NCI-H146 (cell line): ENCODE data around the gene CLPTM1L.
"Not testable (repeated sequence)": the region's sequence is repeated elsewhere in the genome, so short reads cannot be mapped to it uniquely, and the experiment has no call there.

Experiments
- DNase-seq: peaks from one replicate; lab custom pipeline; 2025; lab: John Stamatoyannopoulos, UW

CLPTM1L gene

DNA sequence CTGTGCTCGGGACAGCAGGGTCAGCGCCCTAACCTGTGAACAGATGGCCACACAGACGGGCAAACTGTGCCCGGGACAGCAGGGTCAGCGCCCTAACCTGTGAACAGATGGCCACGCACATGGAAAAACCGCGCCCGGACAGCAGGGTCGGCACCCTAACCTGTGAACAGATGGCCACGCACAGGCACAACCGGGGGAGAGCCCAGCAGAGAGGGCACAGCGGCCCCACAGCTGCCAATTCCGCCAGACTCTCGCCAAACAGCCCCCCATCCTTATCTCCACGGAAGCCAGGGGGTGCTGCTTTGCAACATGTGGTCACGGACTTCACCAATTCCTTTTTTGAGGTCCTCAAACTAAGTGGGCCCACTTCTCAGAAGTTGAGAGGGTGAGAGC, 5.1 kb downstream of the CLPTM1L start:
- DNase-seq, result not testable (repeated sequence)

DNA sequence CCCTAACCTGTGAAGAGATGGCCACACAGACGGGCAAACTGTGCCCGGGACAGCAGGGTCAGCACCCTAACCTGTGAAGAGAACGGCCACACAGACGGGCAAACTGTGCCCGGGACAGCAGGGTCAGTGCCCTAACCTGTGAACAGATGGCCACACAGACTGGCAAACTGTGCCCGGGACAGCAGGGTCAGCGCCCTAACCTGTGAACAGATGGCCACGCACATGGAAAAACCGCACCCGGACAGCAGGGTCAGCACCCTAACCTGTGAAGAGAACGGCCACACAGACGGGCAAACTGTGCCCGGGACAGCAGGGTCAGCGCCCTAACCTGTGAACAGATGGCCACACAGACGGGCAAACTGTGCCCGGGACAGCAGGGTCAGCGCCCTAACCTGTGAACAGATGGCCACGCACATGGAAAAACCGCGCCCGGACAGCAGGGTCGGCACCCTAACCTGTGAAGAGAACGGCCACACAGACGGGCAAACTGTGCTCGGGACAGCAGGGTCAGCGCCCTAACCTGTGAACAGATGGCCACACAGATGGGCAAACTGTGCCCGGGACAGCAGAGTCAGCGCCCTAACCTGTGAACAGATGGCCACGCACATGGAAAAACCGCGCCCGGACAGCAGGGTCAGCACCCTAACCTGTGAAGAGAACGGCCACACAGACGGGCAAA, 5.6 kb downstream of the CLPTM1L start:
- not testable (repeated sequence) for DNase-seq

DNA sequence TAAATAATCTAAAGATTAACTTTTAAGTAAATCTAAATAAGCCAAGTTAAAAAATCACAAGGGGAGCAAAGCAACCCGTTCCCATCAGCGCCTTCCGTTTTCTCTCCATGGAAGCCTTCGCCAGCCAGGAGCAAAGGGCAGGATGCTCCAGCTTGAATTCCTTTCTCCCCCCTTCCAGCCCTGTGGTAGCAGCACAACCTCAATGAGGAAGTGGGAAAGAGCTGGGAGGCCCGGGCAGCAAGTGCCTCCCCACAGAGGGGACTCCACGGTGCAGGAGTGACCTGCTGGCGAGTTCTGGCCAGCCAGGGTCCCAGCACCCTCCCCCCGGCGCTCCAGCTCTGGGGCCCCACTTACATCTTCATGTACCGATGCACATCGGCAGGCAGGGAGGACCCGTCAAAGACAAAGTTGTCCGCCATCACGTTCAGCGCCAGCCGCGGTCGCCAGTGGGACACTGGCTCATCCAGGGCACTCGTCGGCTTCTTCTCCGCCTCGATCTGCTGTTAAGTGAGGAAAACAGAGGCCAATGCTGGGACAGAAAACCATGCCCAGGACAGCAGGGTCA, 6.3 kb downstream of the CLPTM1L start:
- no peak for DNase-seq

DNA sequence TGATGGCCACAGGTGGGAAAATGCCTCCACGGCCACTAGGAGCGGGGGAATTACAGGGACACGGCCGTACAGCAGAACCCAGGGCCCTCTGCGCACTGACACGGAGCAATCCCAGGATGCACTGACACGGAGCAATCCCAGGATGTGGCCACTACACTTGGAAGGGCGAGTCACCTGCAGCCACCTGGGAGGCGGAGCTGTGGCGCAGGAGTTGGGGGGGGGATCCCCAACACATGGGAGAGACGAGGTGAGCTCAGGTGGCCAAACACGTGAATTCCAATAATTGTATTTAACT, 6.8 kb downstream of the CLPTM1L start:
- DNase-seq, result no peak

DNA sequence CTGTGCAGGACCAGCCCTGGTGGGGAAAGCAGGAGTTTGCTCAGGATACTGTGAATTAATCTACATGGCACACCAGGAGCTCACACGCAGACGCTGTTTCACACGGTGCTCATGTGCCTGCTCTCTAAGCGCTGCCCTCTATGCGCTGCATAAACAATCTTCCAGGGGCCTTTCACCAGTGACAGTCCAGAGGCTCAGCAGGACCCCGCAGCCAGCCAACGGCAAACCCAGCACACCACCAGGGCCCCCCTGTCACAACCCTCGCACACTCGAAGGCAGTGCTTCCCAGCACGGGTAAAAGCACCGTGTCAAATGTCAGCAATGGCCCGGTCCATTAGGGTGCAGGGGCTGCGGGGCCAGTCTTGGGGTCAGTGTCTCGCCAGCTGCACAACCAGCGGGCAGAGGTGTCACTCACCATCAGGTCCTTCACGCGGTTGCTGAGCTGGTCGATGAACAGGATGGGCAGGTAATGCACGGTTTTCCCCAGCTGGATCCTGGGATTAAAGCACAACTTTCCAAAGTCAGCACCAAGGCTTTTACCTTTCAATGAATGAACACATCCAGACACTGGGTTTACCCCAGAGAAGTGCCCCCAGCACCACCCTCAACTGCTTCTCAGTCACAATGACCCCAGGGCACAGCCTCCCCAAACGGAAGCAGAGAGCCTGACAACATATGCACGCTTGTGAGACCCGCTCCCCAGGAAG, 7.3 kb downstream of the CLPTM1L start:
- DNase-seq, result no peak

DNA sequence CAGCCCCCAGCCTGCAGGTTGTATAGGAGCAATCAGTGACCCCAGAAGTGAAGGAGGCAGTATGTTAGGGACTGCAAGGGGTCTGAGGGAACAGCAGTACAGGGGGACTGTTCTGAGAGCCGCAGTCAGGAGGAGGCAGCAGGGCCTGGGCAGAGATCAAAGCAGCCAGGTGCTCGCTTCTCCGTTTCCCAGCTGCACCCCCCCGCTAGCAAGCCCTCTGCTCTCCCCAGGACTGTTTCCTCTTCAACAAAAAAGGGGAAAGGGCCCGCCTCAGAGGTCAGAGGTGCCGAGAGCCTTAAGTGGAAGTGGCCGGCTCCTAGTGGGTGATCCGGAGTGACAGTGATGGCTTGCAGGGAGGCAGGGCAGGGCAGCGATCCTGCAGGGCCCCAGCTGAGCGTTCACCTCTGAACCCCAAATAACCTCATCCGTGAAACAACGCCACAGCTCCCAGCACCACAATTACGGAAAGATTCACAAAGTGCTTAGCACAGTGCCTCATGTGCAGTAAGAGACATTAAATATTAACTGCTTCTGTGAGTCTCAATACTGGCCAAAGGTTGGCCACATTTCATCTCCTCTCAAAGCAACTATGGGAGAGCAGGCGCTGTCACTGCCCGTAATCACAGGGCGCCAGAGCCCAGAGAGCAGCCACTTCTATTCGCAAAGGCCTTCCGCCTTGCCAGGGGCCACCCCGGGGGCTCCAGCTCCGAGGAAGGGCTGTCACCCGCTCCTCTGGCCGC, 8.0 kb downstream of the CLPTM1L start:
- DNase-seq, result no peak

DNA sequence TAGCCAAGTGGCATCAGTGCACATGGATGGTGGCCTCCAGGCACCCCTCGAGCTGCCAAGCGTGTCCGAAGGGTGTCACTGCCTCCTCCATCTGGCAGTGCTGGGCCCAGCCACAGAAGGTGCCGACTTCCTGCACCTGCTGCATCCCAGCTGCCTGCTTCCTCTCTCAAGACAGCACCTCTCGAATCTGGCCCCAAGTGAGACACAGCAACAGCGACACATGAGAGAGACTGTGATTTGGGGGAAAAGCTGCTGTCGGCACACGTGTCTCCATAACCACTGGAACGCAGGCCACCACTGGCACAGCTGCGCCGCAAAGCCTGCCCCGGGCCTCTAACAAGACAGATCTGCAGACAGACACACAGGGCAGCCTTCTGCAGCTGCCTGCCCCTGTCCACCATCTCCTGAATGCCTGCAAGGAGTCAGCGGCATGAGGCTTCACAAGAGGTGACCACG, 8.8 kb downstream of the CLPTM1L start:
- no peak for DNase-seq

DNA sequence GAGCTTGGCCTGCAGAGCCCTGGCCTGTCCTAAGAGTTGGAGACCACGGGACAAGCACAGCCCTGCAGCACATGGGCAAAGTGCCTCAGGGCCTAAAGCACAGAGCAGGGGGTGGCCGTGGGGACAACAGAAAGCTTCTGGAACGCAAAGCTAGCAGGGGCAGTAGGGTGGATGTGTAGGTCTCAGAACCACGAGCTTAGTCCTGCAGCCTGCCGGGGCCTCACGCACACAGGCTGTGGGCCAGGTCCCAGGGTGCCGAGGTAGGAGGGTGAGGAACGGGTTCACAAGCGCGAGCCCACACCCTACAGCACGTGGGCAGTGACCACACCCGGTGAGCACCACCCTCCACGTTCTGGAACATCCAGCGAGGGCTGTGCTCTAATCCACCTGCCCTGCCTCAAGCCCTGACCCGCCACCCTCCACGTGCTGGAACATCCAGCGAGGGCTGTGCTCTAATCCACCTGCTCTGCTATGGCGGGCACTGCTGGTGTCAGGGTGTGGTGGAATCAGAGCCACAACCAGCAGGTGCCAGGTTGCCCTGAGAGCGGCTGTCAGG, 9.3 kb downstream of the CLPTM1L start:
- DNase-seq, result no peak

DNA sequence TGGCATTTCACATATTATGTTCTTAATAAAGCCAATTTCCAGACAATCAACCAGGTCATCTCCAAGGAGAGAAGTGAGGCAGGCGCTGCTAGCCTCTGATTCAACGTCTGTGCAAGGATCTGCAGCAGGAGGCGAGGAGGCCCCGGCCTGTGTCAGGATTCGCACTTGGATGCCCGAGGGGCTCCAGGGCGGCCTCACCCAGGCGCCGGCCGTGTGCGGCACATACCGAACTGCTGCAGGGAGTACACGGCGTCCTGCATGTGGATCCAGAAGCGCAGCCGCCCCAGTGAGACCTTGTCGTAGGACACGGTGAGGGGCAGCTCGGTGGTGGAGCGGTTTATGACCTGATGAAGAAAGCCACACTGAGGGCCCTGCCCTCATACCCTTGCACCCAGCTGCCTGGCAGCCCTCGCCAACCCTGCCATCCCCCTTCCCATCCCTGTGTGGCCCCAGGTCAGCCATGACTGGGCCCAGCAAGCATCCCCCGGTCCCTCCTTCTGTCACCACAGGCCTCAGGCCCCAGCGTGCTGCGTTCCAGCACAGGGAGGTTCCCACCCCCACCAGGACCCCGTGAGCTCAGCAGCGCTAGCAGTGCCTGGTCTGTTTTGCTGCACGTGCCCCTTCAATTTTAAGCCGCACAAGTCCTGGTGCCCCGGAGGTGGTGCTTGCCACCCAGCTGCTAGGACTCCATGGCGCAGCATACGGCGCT, 9.9 kb downstream of the CLPTM1L start:
- DNase-seq, result no peak

DNA sequence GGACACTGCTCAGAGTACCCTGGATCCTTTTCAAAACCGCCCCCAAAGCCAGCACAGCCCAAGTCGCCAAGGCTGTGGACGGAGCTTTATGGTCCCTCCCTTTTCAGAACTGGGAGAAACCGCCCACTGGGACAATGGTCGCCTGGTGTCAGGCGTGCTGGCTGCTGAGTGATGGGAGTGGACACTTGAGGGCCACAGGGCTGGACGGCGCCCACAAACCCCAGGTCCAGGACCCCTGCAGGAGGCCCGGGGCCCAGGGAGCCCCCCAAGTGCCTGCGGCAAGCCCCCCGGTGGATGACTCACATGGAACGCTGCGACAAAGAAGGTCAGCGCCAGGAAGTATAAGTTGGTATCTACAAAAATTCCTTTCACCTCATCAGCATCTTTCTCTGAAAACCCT, 10.9 kb downstream of the CLPTM1L start:
- no peak for DNase-seq

DNA sequence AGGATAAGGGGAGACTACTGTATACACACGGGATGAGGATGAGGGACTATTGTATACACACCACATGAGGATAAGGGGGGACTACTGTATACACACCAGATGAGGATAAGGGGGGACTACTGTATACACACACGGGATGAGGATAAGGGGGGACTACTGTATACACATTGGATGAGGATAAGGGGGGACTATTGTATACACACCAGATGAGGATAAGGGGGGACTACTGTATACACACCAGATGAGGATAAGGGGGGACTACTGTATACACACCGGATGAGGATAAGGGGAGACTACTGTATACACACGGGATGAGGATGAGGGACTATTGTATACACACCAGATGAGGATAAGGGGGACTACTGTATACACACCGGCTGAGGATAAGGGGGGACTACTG, 11.6 kb downstream of the CLPTM1L start:
- not testable (repeated sequence) for DNase-seq

DNA sequence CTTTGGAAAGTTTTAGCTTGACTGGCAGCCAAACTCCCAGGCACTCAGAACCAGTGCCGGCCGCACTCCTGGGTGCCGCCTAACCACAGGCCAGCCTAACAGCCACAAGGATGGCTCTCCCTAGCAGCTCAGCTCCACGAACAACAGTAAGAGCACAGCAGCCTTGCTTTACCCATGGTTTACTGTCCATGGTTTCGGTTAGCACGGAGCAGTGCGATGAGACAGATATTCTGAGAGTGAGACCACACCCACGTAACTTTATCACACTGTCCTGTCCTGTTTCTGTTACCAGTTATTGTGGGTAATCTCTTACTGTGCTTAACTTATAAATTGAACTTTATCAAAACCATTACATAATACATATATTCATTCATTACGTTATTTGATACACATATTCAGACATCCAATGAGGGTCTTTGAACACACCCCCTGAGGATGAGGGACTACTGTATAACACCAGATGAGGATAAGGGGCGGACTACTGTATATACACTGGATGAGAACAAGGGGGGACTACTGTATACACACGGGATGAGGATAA, 12.4 kb downstream of the CLPTM1L start:
- no peak for DNase-seq

DNA sequence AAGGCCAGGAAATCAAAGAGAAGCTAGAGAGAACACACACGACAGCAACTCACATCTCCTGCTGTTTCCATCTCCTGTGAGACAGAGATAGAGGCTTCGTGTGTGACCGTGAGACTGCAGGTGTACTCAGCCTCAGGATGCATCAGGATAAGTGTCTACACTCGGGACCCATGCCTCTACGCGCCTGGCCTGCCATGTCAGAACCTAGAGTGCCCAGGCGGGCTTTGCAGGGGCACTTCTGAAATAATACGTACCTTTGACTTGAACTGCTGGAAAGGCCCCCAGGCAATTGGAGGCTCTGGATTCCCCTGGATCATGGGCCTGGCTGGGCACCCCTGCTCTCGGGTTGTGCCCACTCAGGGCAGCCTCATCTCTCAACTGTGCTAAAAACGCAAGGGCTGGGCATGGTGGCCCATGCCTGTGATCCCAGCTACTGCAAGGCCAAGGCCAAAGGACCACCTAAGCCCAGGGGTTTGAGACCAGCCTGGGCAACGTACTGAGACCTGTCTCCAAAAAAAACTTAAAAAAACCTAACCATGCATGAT, 13.0 kb downstream of the CLPTM1L start:
- no peak for DNase-seq

DNA sequence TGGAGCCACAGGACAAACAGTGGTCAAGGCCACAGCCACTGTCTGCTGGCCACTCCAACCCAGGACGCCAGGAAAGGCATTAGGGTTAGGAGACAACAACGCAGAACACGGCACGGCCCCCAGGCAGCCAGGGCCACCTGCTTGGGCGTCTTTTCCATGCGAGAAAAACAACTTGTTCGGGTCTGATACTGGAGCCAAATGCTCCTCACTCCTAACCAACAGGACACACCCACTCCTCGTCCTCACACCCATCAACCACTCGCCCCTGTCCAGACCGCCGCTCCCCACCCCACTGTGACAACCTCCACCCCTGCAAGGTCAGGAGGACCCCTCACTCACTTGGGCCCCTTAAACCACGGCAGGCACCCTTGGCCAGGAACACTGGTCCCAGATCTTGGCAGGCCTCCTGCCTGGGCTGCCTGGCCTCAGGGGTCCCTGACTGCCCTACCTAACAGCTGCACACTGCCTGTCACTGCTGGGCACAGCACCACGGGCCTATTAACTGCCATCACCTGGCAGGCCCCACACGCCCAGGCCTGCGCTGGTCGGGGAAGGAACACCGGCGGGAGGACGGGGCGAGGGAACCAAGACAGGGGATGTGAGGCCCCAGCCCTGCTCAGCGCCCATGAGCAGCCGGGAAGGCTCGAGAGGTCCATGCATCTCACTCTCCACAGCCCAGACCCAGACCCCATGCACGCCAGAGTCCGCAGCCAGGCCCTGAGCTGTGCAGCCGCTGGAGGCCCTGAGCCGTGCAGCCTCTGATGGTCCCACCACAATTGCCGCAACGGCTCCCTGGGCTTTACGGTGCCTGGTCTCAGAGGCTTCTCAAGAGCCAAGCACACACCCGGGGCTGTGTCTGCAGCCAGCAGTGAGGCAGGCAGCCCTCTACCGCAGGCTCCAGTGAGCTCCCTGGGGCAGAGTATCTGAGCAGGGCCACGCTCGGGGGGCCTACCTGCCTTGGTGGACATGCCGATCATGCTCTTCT, 13.8 kb downstream of the CLPTM1L start:
- no peak for DNase-seq

DNA sequence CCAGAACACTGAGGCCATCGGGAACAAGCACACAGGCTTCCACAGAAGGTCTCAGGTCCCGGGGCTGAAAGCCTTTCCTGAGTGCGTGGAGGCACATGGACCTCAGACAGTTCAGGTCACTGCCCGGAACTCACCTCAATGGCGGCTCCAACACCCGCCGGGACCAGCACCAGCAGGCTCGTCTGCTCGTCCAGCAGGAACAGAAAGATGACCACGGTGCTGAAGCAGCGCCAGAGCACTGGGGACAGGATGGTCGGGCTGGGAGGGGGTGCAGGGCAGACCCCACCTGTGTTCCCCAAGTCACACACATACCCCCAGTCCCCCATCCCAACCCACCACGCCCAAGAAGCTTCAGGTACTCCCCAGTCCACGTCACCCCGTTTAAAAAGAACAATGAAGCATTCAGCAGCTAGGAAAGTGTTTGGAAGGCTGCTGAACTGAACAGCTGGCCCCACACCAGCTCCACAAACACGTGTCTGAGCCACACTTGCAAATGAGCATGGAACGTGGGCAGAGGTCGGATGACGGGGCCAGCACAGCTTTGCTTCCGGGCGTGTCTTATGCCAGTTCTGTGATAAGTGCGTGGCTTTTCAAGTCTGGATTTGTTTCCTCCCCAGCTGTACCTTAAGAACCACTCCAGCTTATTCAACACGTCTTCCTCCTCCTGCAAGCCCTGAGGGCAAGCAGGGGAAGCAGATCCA, 14.6 kb downstream of the CLPTM1L start:
- DNase-seq, result no peak

DNA sequence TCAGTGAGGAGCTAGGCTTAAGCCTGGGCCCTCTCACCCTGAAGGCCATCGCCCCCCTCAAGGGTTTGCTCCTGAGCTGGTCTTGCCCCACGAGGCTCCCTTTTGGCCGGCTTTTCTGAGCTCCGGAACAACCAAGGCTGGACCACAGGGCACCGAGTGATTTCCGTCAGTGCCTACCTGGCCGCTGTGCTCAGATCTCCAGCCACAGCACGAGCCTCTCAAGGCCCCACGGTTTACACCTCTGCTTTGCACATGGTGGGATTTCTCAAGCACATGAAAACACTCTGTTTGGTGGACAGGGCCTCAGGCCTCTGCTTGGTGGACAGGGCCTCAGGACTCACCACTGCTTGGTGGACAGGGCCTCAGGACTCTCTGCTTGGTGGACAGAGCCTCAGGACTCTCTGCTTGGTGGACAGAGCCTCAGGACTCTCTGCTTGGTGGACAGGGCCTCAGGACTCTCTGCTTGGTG, 15.8 kb downstream of the CLPTM1L start:
- DNase-seq, result no peak

DNA sequence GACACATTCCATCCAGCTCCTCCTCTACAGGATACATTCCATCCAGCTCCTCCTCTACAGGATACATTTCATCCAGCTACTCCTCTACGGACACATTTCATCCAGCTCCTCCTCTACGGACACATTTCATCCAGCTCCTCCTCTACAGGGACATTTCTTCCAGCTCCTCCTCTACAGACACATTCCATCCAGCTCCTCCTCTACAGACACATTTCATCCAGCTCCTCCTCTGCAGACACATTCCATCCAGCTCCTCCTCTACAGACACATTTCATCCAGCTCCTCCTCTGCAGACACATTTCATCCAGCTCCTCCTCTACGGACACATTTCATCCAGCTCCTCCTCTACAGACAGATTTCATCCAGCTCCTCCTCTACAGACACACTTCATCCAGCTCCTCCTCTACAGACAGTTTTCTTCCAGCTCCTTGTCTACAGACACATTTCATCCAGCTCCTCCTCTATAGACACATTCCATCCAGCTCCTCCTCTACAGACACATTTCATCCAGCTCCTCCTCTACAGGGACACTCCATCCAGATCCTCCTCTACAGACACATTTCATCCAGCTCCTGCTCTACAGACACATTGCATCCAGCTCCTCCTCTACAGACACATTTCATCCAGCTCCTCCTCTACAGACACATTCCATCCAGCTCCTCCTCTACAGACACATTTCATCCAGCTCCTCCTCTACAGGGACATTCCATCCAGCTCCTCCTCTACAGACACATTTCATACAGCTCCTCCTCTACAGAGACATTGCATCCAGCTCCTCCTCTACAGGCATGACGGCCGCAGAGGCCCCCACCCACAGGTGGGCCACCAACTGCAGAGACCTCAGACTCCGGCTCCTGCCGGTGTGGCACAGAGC, 16.4 kb downstream of the CLPTM1L start:
- DNase-seq, result not testable (repeated sequence)
